HepG2 (cell line): ENCODE data around the gene ADSS1. TPM values are rescaled to one million over a fixed set of nuclear protein-coding genes. Genes with fewer than 3 reads are reported as not detected.

ENCODE experiments used
- ZMYM3 ChIP-seq: sonication (generic); formaldehyde crosslinking; IDR thresholded peaks from 2 replicates; pipeline ENCODE4 v1.5.1; 2020; ENCODE audit warnings: mild to moderate bottlenecking, missing genetic modification reagents
- ZNF337 ChIP-seq: sonication (generic); formaldehyde crosslinking; IDR thresholded peaks from 2 replicates; pipeline ENCODE4 v1.5.1; 2020; ENCODE audit warnings: missing genetic modification reagents, low read depth, mild to moderate bottlenecking, borderline replicate concordance
- ZNF34 ChIP-seq: sonication (generic); formaldehyde crosslinking; IDR thresholded peaks from 2 replicates; pipeline ENCODE4 v1.4.0; 2020; ENCODE audit warnings: mild to moderate bottlenecking, missing genetic modification reagents, borderline replicate concordance
- ZNF430 ChIP-seq: sonication (generic); formaldehyde crosslinking; IDR thresholded peaks from 2 replicates; pipeline ENCODE4 v1.9.0; 2021; ENCODE audit warnings: mild to moderate bottlenecking, missing genetic modification reagents
- ZNF644 ChIP-seq: IDR thresholded peaks from 2 replicates; pipeline ENCODE4 v1.6.1; 2016; ENCODE audit warnings: low read depth
- polyA plus RNA-seq, 8 experiments: library from polyadenylated mRNA; depleted of rRNA in 3 of 8; stranded (reverse) in 7 of 8; unstranded in 1 of 8; fragments of >200 nt; fragmentation: Illumina TruSeq in 4 of 8; extraction: Trizol in 4 of 8; gene quantifications; 2 replicates each; pipeline versions ENCODE4 v1.2.1 to v1.2.3, GENCODE V29; 2011 to 2016; ENCODE audit warnings: low read depth in 4 of 8, missing spikeins in 1 of 8, mixed read lengths in 1 of 8; ENCODE audit not compliant: insufficient read depth in 1 of 8
- total RNA-seq, 5 experiments: library from RNA; depleted of rRNA; stranded (reverse); fragments of >200 nt; fragmentation: Illumina TruSeq; extraction: Trizol; gene quantifications; 2 replicates each; pipeline ENCODE4 v1.2.3, GENCODE V29; 2016; ENCODE audit warnings: low read depth in 1 of 5
- TF ChIP-seq, protein P1 (sequence below): sonication (generic); formaldehyde crosslinking; IDR thresholded peaks from 2 replicates; pipeline ENCODE4 v1.4.0; 2020; ENCODE audit warnings: mild to moderate bottlenecking, missing genetic modification reagents
- TF ChIP-seq, protein P2 (sequence below): sonication (generic); formaldehyde crosslinking; conservative IDR thresholded peaks from 2 replicates; pipeline ENCODE4 v1.4.0; 2020; ENCODE audit warnings: missing genetic modification reagents
- TF ChIP-seq, protein P3 (sequence below), 2 experiments: sonication (generic) in 1 of 2; formaldehyde crosslinking in 1 of 2; IDR thresholded peaks; 2 replicates each; pipeline versions ENCODE4 v1.4.0 to v1.6.1; 2016 to 2020; ENCODE audit warnings: borderline replicate concordance in 1 of 2, low read depth in 1 of 2, mild to moderate bottlenecking in 1 of 2, missing genetic modification reagents in 1 of 2
- TF ChIP-seq, protein P4 (sequence below): sonication (generic); formaldehyde crosslinking; IDR thresholded peaks from 2 replicates; pipeline ENCODE4 v1.4.0; 2020; ENCODE audit warnings: missing genetic modification reagents
- TF ChIP-seq, protein P5 (sequence below): sonication (generic); formaldehyde crosslinking; IDR thresholded peaks from 2 replicates; pipeline ENCODE4; 2020; ENCODE audit warnings: missing genetic modification reagents, mild to moderate bottlenecking, borderline replicate concordance

Gene ADSS1
- total and polyA plus RNA-seq, 2 of the 13 experiments (the other 11 are each of a cell fraction or from before 2014, with no cell fraction given), result 1.0 to 36.7 TPM

DNA sequence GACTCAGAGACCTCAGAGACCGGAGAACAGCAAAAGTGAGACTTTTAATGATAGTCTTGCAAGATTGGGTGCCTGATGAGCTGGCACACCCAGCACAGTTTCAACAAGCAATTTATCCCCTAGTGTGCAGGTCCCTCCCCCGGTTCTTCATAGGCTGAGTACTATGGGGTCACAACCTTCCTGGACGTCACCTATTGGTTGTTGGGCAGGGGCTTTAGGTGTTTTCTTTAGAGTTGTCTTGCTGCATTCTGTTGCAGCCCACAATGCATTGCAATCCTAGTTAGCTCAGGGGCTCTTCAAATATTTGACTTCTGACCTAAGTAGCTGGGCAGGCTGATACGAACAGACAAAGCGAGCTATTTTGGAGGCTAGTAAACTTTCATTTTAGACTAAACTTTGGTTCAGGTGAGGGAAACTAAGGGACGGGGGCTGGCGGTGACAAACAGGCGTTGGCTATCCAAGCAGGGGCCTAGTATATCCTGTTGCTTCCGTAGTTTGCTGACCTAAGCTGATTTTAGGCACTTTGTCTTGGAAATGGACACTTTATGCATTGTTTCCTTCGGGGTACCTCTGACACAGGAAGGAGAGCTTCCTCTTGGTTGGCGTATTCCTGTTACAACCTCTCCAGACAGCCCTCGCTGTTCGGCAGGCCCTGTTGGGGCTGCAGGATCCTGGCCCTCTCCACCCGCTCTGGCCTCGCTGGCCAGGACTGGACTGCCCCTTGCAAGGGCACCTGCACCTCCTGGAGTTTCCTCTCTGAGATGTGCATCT, 43.0 kb downstream of the ADSS1 start (continued):
- TF ChIP-seq, protein P1, sequence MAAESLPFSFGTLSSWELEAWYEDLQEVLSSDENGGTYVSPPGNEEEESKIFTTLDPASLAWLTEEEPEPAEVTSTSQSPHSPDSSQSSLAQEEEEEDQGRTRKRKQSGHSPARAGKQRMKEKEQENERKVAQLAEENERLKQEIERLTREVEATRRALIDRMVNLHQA (CRISPR knock-in tag), result no peak
- no peak for TF ChIP-seq ZNF337 (CRISPR knock-in tag)
- TF ChIP-seq ZNF644 (CRISPR knock-in tag), result no peak
- TF ChIP-seq, protein P2, sequence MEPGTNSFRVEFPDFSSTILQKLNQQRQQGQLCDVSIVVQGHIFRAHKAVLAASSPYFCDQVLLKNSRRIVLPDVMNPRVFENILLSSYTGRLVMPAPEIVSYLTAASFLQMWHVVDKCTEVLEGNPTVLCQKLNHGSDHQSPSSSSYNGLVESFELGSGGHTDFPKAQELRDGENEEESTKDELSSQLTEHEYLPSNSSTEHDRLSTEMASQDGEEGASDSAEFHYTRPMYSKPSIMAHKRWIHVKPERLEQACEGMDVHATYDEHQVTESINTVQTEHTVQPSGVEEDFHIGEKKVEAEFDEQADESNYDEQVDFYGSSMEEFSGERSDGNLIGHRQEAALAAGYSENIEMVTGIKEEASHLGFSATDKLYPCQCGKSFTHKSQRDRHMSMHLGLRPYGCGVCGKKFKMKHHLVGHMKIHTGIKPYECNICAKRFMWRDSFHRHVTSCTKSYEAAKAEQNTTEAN, result peak; percentile 44; the same call in 1 of the 2 replicates
- TF ChIP-seq, protein P3, sequence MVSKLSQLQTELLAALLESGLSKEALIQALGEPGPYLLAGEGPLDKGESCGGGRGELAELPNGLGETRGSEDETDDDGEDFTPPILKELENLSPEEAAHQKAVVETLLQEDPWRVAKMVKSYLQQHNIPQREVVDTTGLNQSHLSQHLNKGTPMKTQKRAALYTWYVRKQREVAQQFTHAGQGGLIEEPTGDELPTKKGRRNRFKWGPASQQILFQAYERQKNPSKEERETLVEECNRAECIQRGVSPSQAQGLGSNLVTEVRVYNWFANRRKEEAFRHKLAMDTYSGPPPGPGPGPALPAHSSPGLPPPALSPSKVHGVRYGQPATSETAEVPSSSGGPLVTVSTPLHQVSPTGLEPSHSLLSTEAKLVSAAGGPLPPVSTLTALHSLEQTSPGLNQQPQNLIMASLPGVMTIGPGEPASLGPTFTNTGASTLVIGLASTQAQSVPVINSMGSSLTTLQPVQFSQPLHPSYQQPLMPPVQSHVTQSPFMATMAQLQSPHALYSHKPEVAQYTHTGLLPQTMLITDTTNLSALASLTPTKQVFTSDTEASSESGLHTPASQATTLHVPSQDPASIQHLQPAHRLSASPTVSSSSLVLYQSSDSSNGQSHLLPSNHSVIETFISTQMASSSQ (IDR thresholded peaks at IDR 0.05; ENCODE audit: low read depth), result no peak
- TF ChIP-seq, protein P3 (CRISPR knock-in tag; IDR thresholded peaks at IDR 0.05; ENCODE audit: borderline replicate concordance), result no peak
- TF ChIP-seq, protein P4, sequence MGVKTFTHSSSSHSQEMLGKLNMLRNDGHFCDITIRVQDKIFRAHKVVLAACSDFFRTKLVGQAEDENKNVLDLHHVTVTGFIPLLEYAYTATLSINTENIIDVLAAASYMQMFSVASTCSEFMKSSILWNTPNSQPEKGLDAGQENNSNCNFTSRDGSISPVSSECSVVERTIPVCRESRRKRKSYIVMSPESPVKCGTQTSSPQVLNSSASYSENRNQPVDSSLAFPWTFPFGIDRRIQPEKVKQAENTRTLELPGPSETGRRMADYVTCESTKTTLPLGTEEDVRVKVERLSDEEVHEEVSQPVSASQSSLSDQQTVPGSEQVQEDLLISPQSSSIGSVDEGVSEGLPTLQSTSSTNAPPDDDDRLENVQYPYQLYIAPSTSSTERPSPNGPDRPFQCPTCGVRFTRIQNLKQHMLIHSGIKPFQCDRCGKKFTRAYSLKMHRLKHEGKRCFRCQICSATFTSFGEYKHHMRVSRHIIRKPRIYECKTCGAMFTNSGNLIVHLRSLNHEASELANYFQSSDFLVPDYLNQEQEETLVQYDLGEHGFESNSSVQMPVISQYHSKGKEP, result no peak
- 0 out of 2 replicates have a peak, but pooled peaks have one; percentile 14 for TF ChIP-seq ZMYM3
- TF ChIP-seq, protein P5, sequence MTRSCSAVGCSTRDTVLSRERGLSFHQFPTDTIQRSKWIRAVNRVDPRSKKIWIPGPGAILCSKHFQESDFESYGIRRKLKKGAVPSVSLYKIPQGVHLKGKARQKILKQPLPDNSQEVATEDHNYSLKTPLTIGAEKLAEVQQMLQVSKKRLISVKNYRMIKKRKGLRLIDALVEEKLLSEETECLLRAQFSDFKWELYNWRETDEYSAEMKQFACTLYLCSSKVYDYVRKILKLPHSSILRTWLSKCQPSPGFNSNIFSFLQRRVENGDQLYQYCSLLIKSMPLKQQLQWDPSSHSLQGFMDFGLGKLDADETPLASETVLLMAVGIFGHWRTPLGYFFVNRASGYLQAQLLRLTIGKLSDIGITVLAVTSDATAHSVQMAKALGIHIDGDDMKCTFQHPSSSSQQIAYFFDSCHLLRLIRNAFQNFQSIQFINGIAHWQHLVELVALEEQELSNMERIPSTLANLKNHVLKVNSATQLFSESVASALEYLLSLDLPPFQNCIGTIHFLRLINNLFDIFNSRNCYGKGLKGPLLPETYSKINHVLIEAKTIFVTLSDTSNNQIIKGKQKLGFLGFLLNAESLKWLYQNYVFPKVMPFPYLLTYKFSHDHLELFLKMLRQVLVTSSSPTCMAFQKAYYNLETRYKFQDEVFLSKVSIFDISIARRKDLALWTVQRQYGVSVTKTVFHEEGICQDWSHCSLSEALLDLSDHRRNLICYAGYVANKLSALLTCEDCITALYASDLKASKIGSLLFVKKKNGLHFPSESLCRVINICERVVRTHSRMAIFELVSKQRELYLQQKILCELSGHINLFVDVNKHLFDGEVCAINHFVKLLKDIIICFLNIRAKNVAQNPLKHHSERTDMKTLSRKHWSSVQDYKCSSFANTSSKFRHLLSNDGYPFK (CRISPR knock-in tag), result no peak
- TF ChIP-seq ZNF430 (CRISPR knock-in tag), result peak; percentile 81; the same call in 1 of the 2 replicates
- no peak for TF ChIP-seq ZNF34 (CRISPR knock-in tag)
